HG03457 (cell line): ENCODE results near the gene NLRP5.
"Not testable (repeated sequence)": the region's sequence is repeated elsewhere in the genome, so short reads cannot be mapped to it uniquely, and the experiment has no call there.

Source experiments
- ATAC-seq: cut with Tn5 transposase; IDR thresholded peaks from one replicate; pipeline ENCODE4 v1.9.1; 2021; ENCODE audit warnings: moderate number of reproducible peaks; ENCODE audit not compliant: unreplicated experiment

Gene NLRP5

DNA sequence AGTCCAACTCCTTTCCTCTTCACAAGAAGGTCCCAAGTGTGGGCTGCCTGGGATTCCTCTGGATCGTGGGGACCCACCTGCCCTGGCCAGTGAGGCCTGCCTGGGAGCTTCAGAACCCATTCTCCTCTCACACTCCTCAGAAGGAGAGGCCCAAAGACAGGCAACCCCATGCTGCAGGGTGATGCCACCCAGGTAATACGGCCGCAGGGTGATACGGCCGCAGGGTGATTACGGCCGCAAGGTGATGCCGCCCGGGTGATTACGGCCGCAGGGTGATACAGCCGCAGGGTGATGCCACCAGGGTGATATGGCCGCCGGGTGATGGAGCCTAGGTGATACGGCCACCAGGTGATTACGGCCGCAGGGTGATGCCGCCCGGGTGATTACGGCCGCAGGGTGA is 111.7 kb downstream of the NLRP5 start:
- ATAC-seq: not testable (repeated sequence)

DNA sequence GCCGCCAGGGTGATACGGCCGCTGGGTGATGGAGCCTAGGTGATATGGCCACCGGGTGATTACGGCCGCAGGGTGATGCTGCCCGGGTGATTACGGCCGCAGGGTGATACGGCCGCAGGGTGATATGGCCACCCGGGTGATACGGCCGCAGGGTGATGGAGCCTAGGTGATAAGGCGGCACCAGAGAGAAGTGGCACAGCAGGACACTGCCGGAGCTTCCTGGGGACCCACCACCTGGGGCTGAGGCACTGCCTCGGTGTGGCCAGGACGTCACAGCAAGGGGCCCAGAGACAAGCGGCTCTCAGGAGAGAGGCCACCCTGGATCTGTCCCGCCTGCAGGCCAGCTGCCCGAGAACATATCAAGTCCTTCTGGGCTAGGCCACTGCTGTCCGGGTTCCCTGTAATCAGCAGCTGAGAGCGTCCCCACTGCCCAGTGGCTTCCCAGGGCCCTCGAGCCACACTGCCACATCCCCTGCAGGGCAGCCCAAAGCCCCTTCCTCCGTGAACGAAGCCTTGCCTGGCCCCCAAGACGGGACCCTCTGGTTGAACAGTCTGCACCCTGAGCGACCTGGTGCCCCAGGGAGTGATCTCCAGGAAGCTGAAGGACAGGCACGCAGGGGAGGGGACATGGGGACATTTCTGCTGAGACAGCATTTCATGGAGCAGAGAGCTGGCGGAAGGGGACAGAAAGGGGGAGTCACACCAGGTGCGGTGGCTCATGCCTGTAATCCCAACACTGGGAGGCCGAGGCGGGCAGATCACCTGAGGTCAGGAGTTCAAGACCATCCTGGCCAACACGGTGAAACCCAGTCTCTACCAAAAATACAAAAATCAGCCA is 112.4 kb downstream of the NLRP5 start:
- no peak for ATAC-seq

DNA sequence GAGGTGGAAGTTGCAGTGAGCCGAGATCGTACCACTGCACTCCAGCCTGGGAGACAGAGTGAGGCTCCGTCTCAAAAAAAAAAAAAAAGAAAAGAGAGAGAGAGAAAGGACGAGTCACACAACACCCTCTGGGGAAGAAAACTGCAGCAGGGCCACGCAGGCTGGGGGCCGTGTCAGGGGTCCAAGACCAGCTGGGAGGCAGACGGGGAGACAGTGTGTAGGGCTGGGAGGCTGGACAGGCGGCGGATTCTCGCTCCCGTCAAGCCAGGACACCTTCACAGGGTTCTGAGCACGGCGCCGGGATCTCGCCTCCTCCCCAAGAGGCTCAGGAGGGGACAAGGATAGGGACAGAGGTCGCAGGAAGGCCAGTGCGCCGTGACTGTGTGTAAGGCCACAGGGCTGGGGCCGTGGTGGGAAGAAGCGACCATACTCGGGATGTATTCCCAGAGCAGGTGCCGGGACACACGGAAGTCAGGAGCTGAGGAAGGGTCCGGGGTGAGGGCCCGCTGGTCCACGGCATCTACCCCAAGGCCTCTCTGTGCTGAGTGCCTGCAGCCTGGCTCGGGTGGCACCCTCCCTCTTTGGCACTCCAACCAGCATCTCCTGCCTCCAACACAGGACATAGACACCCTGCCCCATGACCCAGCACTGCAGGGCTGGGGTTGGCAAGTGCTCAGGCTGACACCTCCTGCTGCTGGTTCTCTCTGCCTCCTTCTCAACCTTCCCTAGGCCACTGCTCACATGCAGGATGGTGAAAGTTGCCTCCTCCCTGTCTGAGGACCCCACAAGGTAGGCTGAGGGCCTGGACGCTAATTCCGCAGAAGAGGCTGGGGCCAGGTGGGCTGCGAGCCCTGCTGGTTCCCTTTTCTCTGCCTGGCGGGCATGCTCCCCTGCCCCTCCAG is 113.3 kb downstream of the NLRP5 start:
- no peak for ATAC-seq

DNA sequence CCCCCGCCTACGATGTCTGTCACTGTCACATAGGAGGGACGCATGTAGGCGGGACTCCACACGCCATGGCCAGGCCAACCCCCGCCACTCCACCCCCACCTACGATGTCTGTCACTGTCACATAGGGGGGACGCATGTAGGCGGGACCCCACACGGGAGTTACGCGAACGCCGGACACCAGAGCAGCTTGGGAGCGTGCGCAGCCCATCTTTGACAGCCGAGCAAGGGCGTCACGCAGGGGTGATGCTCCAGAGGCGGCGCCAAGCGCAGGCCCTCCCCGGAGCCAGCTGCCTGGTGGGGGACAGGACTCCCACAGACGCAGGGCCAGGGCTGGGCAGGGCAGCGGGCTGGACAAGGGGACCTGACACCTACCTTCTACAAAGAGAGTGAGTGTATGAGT is 114.5 kb downstream of the NLRP5 start:
- no peak for ATAC-seq

DNA sequence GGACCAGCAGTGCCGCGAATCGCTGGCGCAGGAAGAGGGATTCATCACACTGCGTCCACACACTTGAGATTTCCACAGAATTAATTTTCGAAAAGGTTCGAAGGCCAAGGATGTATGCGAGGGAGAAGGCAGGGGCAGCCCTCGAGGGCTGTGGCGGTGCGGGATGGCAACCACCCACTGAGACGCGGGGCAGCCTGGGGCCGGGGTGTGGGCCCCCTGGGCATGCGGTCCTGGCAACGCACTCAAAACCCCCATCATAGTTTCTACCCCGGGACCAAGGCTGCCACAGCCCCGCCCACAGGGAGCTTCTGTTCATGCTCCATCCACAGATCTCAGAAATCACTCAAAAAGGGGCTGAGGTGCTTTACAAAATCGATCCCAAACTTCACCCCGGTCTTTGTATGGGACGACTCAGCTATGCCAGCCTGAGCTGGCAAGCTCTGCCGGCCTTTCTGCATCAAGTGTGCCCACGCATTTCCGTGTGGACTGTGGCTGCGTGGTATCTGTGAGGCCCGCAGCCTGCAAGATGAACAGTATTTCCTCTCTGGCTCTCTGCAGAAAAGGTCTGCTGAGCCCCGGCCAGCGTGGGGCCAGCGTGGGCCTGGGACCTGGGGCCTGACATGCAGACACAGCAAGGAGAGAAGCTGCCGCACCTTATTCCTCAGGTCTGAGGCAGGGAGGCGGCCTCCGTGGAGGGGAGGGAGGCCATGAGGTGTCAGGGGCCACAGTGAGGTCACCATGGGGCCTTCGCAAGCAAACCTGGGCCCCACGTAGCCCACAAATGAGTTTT is 115.4 kb downstream of the NLRP5 start:
- no peak for ATAC-seq

DNA sequence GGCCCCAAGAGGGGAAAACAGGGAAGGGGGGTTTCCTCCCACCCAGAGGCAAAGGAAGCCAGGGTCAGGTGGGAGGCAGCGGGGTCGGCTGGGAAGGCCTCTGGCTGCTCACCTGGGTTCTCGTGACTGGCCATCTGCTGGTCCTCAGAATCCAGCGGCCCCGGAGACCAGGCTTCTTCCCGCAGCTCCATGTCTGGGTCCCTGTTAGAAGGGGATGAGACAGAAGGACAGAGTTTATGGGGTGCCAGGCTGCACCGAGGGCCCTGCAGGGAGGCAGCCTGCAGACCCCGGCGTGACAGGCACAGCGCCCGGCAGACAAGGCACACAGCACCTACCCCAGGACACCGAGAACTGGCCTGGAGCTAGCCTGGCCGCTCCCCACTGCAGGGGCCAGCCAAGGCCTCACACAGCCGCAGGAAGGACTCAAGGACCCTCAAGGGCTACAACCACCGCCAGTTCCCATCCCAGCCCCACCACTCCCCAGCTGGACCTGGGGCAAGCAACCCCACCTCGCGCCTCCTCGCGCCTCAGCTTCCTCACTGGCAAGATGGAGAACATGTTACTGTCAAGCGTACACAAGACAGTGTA is 116.5 kb downstream of the NLRP5 start:
- ATAC-seq: no peak

DNA sequence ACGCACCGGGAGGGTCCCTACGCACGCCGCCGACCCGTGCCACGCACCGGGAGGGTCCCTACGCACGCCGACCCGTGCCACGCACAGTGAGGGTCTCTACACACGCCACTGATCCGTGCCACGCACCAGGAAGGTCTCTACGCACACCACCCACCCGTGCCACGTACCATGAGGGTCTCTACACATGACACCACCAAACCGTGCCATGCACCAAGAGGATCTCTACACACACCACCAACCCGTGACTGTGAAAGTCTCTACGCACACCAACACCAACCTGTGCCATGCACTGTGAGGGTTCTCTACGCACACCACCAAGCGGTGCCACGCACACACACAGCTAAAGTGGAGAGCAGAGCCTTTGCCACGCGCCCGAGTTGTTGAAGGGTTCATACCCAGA is 117.8 kb downstream of the NLRP5 start:
- ATAC-seq: no peak

DNA sequence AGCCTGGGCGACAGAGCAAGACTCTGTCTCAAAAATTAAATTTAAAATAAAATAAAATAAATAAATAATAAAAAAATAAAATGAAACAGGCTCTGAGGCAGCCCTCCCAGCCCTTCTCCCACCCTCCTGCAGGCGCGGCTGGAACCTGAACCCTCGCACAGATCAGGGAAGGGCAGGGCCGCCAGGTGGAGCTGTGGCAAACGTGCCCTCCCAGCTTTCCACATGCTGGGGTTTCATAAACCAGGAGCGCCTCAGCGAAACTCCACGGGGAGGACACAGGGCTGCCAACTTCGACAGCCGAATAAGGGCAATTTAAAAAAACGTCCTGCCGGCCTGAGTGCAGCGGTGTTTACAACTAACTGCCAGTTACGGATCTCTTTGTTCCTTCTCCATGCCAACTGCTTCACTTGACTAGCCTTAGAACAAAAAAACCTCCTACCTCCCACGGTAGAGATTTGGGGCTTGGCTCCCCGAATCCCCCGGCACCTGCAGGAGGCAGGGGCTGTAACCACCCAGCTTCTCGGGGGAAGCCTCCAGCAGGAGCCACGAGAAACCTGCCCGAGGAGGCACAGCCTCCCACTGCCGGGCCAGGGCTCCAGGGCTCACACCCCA is 118.6 kb downstream of the NLRP5 start:
- no peak for ATAC-seq

DNA sequence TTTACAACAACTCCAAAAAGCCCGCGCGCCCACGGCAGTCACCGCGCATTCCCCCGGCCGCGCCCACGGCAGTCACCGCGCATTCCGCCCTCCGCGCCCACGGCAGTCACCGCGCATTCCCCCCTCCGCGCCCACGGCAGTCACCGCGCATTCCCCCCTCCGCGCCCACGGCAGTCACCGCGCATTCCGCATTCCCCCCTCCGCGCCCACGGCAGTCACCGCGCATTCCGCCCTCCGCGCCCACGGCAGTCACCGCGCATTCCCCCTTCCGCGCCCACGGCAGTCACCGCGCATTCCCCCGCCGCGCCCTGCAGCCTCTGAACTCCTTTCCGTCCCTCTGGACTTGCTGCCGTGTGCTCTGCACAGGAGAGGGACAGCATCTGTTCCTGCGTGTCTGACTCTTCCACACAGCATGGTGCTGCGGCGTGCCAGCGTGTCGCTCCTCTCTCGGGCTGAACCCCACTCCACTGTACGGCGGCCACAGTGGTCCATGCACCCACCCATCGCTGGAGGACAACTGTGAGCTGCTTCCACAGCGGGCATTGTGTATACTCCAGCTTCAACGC is 119.3 kb downstream of the NLRP5 start:
- not testable (repeated sequence) for ATAC-seq

DNA sequence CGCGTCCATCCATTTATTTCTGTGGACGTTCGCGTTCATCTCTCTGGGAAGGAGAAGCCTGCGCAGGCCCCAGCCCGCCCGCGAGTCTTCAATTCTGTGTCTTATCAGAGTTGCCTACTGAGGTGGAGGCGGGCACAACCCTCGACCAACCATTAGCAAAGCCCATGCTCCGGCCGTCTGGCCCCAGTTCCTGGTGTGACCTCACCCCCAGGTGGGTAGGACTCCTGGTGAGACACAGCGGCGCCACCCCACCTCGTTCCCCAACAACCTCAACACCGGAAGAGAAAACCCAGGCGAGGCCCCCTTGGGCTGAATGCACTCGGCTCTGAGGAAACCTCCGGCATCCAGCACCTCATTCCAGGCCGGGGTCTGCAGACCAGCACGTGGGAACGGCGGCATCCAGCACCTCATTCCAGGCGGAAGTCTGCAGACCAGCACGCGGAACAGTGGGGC is 119.8 kb downstream of the NLRP5 start:
- no peak for ATAC-seq

DNA sequence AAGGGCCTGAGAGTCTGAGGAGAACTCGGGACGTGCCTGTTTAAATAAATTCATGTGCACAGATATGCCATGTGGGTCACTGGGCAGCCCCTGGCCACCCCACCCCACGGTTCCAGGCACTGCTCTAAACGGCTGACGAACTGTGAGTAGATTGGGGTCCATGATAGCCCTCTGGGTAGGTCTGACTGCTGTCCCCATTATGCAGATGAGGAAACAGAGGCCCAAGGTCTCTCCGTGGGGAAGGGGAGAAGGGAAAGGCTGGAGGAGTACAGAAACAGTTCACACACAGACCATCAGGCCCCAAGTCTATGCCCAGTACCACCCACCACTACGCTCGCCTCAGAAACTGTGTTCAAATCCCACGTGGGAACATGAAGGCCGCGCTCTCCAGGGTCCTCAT is 120.4 kb downstream of the NLRP5 start:
- no peak for ATAC-seq

DNA sequence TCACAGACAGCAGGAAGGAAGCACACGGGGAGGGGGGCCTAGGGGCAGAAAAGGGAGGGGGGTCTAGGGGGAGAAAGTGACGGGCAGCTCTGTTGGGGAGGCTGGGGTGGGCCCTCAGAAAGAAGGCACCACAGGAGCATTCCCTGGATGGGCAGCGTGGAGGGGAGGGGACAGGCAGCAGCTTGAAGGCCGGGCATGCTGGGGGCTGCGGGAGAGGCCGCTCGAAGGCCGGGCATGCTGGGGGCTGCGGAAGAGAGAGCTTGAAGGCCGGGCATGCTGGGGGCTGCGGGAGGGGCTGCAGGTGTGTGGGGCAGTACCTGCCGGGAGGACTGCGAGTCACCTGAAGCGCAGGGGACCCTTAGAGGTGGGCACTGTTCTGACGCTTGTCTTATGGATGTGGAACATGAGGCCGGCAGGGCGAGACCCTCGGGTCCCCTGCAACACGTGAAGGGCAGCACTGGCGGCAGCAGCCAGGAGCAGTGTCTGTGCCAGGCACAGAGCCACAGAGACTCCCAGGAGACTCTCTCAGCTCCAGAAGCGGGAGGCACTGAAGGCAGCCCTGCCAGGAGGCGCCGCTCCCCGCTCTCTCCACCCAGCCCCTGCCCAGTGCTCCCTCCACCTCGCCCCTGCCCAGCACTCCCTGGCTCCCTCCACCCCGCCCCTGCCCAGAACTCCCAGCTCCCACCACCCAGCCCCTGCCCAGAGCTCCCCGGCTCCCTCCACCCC is 121.2 kb downstream of the NLRP5 start:
- ATAC-seq: no peak

DNA sequence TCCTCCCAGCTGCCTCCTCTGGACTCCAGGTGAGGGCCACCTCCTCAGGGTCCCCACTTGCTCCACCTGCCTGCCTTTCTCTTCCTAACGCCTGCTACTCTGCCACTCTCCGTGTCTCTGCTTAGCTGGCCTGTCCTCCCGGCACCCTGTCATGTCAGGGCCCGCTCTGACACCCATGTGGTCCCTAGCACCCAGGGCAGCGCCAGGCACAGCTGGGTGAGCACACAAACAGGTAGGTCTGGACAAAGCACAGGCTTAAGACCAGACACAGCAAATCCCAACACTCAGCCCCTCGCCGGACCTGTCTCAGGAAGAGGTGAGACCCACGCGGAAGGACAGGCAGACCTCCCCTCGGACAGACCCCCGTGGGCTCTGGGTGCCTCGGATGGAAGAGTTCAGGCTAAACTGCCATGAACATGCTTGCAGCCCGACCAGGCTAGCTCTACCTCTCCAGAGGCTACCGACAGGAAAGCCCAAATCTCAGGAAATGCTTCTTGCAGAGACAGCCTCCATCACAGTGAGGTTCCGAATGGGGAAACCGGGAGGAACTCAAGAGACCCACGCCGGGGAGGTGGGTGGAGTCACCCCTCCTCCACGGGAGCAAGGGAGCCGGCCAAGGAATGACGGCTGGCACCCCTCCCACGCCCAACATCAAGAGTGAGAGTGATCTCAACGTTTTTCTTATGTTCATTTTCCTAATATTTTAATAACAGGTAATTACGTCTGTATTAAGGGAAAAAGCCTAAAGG is 122.0 kb downstream of the NLRP5 start:
- ATAC-seq: no peak

DNA sequence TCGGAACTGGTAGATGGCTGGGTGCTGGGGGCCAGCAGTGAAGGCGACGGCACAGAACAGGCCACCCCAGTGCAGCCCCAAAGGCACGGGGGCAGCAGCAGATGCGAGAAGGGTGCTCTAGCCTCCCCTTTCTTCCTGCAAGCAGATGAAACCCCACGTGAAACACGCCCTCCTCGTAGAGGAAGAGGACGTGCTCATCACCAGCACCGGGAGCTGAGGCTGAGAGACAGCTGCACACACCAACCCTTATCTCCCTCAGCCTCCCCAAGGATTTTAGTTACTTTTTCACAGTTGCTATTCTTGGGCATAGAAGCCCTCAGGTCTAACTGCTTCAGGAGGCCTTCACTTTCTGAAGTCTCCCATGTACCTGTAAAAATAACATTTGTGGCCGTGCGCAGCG is 122.7 kb downstream of the NLRP5 start:
- no peak for ATAC-seq

DNA sequence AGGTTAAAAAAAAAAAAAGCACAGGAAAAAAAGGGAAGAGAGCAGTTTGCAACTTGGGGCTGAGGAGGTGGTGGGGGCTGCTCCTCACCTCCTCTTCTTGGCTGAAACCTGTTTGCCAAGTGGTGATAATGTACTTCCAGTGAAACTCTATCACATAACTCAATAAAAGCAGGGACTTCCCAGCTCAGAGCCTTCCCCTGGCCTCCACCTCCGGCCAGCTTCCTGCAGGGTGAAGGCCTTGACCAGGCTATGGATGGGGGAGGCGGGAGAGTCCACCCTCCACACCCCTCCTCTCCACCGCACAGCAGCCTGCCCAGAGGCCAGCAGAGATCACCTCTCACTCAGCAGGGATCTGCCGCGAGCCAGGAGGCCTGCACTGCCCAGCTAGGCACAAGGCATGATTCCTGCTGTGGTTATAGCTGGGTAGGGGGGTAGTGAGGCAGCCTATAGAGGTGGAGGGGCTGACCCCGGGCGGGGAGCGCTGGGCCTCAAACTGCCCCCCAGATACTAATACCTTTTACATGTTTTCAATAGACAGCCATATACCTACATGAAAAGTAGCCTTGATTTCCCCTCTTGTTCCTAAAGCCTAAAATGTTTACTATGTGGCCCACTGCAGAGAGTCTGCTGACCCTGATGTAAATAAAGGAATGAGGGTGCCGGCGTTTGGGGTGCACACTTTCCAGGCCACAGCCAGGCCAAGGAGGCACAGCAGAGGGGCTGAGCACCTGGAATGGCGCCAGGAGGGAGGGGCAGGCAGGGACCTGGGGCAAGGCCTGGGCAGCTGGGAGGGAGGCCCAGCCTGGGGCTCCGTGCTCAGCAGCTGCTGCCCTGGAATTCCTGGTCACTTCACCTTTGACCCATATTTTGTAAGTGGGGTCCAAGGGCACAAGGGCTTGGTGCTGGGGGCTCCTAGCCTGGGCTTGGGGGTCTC is 124.2 kb downstream of the NLRP5 start:
- no peak for ATAC-seq
